22Rv1 (cell line): ENCODE measurements around the gene SDSL.

ENCODE experiments used
- H3K27ac ChIP-seq: fragments of 450-650 bp; 2 replicates; pipeline ENCODE4 v1.5.1; 2017
- CTCF ChIP-seq: fragments of 450-650 bp; IDR thresholded peaks from 2 replicates; pipeline ENCODE4 v1.5.1; 2017; ENCODE audit warnings: mild to moderate bottlenecking
- ZFX ChIP-seq: fragments of 450-650 bp; IDR thresholded peaks from 2 replicates; pipeline ENCODE4 v1.6.1; 2017; ENCODE audit warnings: antibody characterized with exemption, borderline replicate concordance

SDSL gene

GRCh38 chr12:113462998-113463745, 41.0 kb downstream of the SDSL start:
- H3K27ac ChIP-seq: no peak overlapping the region
- no peak for TF ChIP-seq CTCF
- no peak for TF ChIP-seq ZFX

GRCh38 chr12:113463746-113464451, 41.7 kb downstream of the SDSL start:
- TF ChIP-seq CTCF (no peak), ZFX (no peak)
- H3K27ac ChIP-seq: no peak overlapping the region

GRCh38 chr12:113464452-113464775, 42.2 kb downstream of the SDSL start:
- TF ChIP-seq CTCF (no peak), ZFX (no peak)
- no peak overlapping the region for H3K27ac ChIP-seq

GRCh38 chr12:113464852-113465719, 42.9 kb downstream of the SDSL start:
- H3K27ac ChIP-seq: no peak overlapping the region
- TF ChIP-seq ZFX (no peak), CTCF (no peak)

- TF ChIP-seq ZFX (no peak), CTCF (no peak)
- no peak overlapping the region for H3K27ac ChIP-seq
Observed at GRCh38 chr12:113465808-113466453, 43.8 kb downstream of the SDSL start.

- TF ChIP-seq ZFX: no peak
- no peak overlapping the region for H3K27ac ChIP-seq
Observed at GRCh38 chr12:113466454-113467141, 44.4 kb downstream of the SDSL start.

GRCh38 chr12:113467142-113467501, 44.9 kb downstream of the SDSL start:
- no peak overlapping the region for H3K27ac ChIP-seq
- TF ChIP-seq CTCF (no peak), ZFX (no peak)
